HEK293 (cell line): ENCODE results near the gene CDCA4.
A peak's percentile ranks its signal among the peaks of the same experiment; 100 is the strongest.

Source experiments
- CTCF ChIP-seq: fragments of 450-650 bp; formaldehyde crosslinking; IDR thresholded peaks from 2 replicates; pipeline ENCODE4 v1.5.1; 2016; ENCODE audit warnings: missing biosample characterization, missing genetic modification characterization
- GFI1B ChIP-seq: fragments of 450-650 bp; formaldehyde crosslinking; IDR thresholded peaks from 2 replicates; pipeline ENCODE4 v1.5.1; 2016; ENCODE audit warnings: missing biosample characterization, missing genetic modification characterization
- REPIN1 ChIP-seq: fragments of 450-650 bp; formaldehyde crosslinking; IDR thresholded peaks from 2 replicates; pipeline ENCODE4 v1.5.1; 2017; ENCODE audit warnings: missing biosample characterization, missing genetic modification characterization, low read depth
- SALL2 ChIP-seq: fragments of 450-650 bp; formaldehyde crosslinking; IDR thresholded peaks from 2 replicates; pipeline ENCODE4 v1.5.0; 2017; ENCODE audit warnings: missing biosample characterization, mild to moderate bottlenecking, missing genetic modification characterization, borderline replicate concordance
- TCF7L2 ChIP-seq: IDR thresholded peaks from 2 replicates; pipeline ENCODE4 v1.6.1; 2011; ENCODE audit warnings: low read depth, mild to moderate bottlenecking, inconsistent platforms, low read length, moderate library complexity, borderline replicate concordance
- YY1 ChIP-seq: fragments of 450-650 bp; formaldehyde crosslinking; IDR thresholded peaks from 2 replicates; pipeline ENCODE4 v1.5.1; 2018; ENCODE audit warnings: missing biosample characterization, missing genetic modification characterization
- ZNF24 ChIP-seq: fragments of 450-650 bp; formaldehyde crosslinking; IDR thresholded peaks from 2 replicates; pipeline ENCODE4 v1.5.1; 2016; ENCODE audit warnings: missing biosample characterization, missing genetic modification characterization
- ZNF426 ChIP-seq: fragments of 450-650 bp; formaldehyde crosslinking; IDR thresholded peaks from 2 replicates; pipeline ENCODE4 v1.5.1; 2017; ENCODE audit warnings: missing biosample characterization, missing genetic modification characterization, mild to moderate bottlenecking, inconsistent platforms, moderate library complexity
- ZNF837 ChIP-seq: fragments of 450-650 bp; formaldehyde crosslinking; IDR thresholded peaks from 2 replicates; pipeline ENCODE4 v1.5.1; 2016; ENCODE audit warnings: missing biosample characterization, missing genetic modification characterization
- ZNF843 ChIP-seq: fragments of 450-650 bp; formaldehyde crosslinking; IDR thresholded peaks from 2 replicates; pipeline ENCODE4 v1.5.1; 2016; ENCODE audit warnings: missing biosample characterization, missing genetic modification characterization
- TF ChIP-seq, protein P1 (sequence below): fragments of 450-650 bp; formaldehyde crosslinking; IDR thresholded peaks from 2 replicates; pipeline ENCODE4 v1.5.1; 2016; ENCODE audit warnings: missing biosample characterization, missing genetic modification characterization, low read depth
- TF ChIP-seq, protein P2 (sequence below): fragments of 450-650 bp; formaldehyde crosslinking; IDR thresholded peaks from 2 replicates; pipeline ENCODE4 v1.5.1; 2016; ENCODE audit warnings: missing biosample characterization, missing genetic modification characterization

GRCh38 chr14:104976198-104977007 lies 44.5 kb downstream of the CDCA4 start:
- TF ChIP-seq CTCF (tag by site-specific recombination): peak; percentile 88
- no peak for TF ChIP-seq ZNF843 (tag by site-specific recombination)
- no peak for TF ChIP-seq YY1 (tag by site-specific recombination)
- TF ChIP-seq SALL2 (tag by site-specific recombination): no peak
- TF ChIP-seq, protein P1, sequence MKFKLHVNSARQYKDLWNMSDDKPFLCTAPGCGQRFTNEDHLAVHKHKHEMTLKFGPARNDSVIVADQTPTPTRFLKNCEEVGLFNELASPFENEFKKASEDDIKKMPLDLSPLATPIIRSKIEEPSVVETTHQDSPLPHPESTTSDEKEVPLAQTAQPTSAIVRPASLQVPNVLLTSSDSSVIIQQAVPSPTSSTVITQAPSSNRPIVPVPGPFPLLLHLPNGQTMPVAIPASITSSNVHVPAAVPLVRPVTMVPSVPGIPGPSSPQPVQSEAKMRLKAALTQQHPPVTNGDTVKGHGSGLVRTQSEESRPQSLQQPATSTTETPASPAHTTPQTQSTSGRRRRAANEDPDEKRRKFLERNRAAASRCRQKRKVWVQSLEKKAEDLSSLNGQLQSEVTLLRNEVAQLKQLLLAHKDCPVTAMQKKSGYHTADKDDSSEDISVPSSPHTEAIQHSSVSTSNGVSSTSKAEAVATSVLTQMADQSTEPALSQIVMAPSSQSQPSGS (tag by site-specific recombination): no peak
- no peak for TF ChIP-seq ZNF426
- no peak for TF ChIP-seq TCF7L2
- TF ChIP-seq REPIN1 (tag by site-specific recombination): no peak
- TF ChIP-seq, protein P2, sequence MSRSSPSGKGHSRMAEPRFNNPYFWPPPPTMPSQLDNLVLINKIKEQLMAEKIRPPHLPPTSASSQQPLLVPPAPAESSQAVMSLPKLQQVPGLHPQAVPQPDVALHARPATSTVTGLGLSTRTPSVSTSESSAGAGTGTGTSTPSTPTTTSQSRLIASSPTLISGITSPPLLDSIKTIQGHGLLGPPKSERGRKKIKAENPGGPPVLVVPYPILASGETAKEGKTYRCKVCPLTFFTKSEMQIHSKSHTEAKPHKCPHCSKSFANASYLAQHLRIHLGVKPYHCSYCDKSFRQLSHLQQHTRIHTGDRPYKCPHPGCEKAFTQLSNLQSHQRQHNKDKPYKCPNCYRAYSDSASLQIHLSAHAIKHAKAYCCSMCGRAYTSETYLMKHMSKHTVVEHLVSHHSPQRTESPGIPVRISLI (tag by site-specific recombination): no peak
- TF ChIP-seq ZNF837 (tag by site-specific recombination): no peak
- no peak for TF ChIP-seq GFI1B (tag by site-specific recombination)
- no peak for TF ChIP-seq ZNF24 (tag by site-specific recombination)
